Thyroid gland (tissue), 4 donors: ENCODE data around the gene KCNG1.

Source experiments
- POLR2A ChIP-seq, 2 donors: fragments of 450-650 bp; IDR thresholded peaks; one replicate each; pipeline ENCODE4 v1.6.1; 2017; ENCODE audit warnings: antibody characterized with exemption in 2 of 2, mild to moderate bottlenecking in 2 of 2, moderate library complexity in 1 of 2
- TF ChIP-seq, protein P1 (sequence below), 6 experiments: fragments of 200-600 bp in 3 of 6; fragments of 450-650 bp in 3 of 6; sonication (generic) in 3 of 6; IDR thresholded peaks; one replicate each; pipeline ENCODE4 v1.5.1; 2016 to 2019; ENCODE audit warnings: antibody characterized with exemption in 6 of 6, mild to moderate bottlenecking in 2 of 6, inconsistent platforms in 1 of 6, moderate library complexity in 1 of 6

- TF ChIP-seq, protein P1, sequence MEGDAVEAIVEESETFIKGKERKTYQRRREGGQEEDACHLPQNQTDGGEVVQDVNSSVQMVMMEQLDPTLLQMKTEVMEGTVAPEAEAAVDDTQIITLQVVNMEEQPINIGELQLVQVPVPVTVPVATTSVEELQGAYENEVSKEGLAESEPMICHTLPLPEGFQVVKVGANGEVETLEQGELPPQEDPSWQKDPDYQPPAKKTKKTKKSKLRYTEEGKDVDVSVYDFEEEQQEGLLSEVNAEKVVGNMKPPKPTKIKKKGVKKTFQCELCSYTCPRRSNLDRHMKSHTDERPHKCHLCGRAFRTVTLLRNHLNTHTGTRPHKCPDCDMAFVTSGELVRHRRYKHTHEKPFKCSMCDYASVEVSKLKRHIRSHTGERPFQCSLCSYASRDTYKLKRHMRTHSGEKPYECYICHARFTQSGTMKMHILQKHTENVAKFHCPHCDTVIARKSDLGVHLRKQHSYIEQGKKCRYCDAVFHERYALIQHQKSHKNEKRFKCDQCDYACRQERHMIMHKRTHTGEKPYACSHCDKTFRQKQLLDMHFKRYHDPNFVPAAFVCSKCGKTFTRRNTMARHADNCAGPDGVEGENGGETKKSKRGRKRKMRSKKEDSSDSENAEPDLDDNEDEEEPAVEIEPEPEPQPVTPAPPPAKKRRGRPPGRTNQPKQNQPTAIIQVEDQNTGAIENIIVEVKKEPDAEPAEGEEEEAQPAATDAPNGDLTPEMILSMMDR (IDR thresholded peaks at IDR 0.05): no peak
- TF ChIP-seq POLR2A (IDR thresholded peaks at IDR 0.05): no peak
Observed at GRCh38 chr20:51024761-51025160, 1.9 kb upstream of the KCNG1 start.
